Pancreas (tissue), 10 donors: ENCODE results near the gene ZNF593. TPM values are rescaled to one million over a fixed set of nuclear protein-coding genes. Genes with fewer than 3 reads are reported as not detected.

ENCODE experiments used
- ATAC-seq, 4 donors: fragments of 200-7000 bp; cut with Tn5 transposase; one replicate each; pipeline versions ENCODE4 v1.8.0 to v1.9.1; 2020; ENCODE audit warnings: mild to moderate bottlenecking in 4 of 4, moderate library complexity in 4 of 4
- DNase-seq, 6 donors: peaks; one replicate each; pipeline ENCODE4 v3.0.0-alpha.2; 2020
- FAIRE-seq: peaks from 2 replicates; lab custom pipeline; 2012; peaks lifted over from hg19 to GRCh38; lab: Jason Lieb, UNC
- H3K27ac ChIP-seq, 4 donors: fragments of 200-600 bp; sonication (generic); 1 replicate in 3 of 4; 2 replicates in 1 of 4; pipeline versions ENCODE4 v1.5.0 to v1.8.0; 2020
- H3K27me3 ChIP-seq, 4 donors: fragments of 200-600 bp; one replicate each; pipeline ENCODE4 v1.8.0; 2021
- H3K36me3 ChIP-seq, 3 donors: fragments of 200-600 bp; sonication (generic) in 1 of 3; one replicate each; pipeline versions ENCODE4 v1.5.0 to v1.8.0; 2020 to 2021
- H3K4me1 ChIP-seq, 3 donors: fragments of 200-600 bp; one replicate each; pipeline ENCODE4 v1.8.0; 2021
- H3K4me3 ChIP-seq, 4 donors: fragments of 200-600 bp; sonication (generic) in 2 of 4; one replicate each; pipeline versions ENCODE4 v1.5.0 to v1.8.0; 2020 to 2021
- H3K9me3 ChIP-seq, 4 donors: fragments of 200-600 bp; one replicate each; pipeline ENCODE4 v1.8.0; 2021
- CTCF ChIP-seq, 4 donors: fragments of 200-600 bp; sonication (generic) in 3 of 4; IDR thresholded peaks; one replicate each; pipeline versions ENCODE4 v1.5.0 to v1.8.0; 2021; ENCODE audit warnings: antibody characterized with exemption in 4 of 4
- WGBS, 2 donors: extraction: QIAGEN DNeasy Blood & Tissue Kit; methylation state at CpG; one replicate each; pipeline ENCODE4 v1.1.7; 2013; 5-methylcytosine and 5-hydroxymethylcytosine counted together
- intact Hi-C, 3 donors: fragments of 100-400 bp; cut with DNase I; formaldehyde crosslinking; loops; one replicate each; pipeline versions ENCODE4 v1.11.1 to v1.14.2; 2022
- polyA plus RNA-seq, 2 donors: library from polyadenylated mRNA; stranded (reverse); fragments of 200-250 nt; gene quantifications; one replicate each; pipeline ENCODE4 v1.2.3, GENCODE V29; 2013
- total RNA-seq, 6 donors: library from RNA; stranded (reverse); fragmentation: NEBNext Ultra II Directional in 4 of 6; extraction: Animal tissue kit (Norgen Biotek cat#: 25700) in 4 of 6; gene quantifications; one replicate each; pipeline versions ENCODE4 v1.2.1 to v1.2.4, GENCODE V29; 2021 to 2023
- donor health status: healthy with polysubstance abuse.
- donor health status: DM: no; HTN: no; CAD: no; lungs with moderate emphysema.
- donor health status: DM: no; HTN: no; CAD: no.
- donor health status: control.
- donor health status: control.
- donor health status: Bipolar disorder and iron deficiency.
- donor health status: DM: yes; HTN: yes; CAD: no.
- donor health status: DM: no; HTN: no; CAD: no.
- donor health status: DM: no; HTN: no; CAD: no.
- donor health status: DM: yes; HTN: yes; CAD: no.

ZNF593 gene
- total and polyA plus RNA-seq, 8 donors, result 18.4 to 80.7 (median 22.8) TPM

GRCh38 chr1:26162220-26162709 is 7.4 kb upstream of the ZNF593 start:
- H3K27ac ChIP-seq, result peak overlapping the region in 1 of 4 donors; percentile 27
- H3K36me3 ChIP-seq, result no peaks in the 10 kb centered on the region
- no peak for TF ChIP-seq CTCF (IDR thresholded peaks at IDR 0.05)
- H3K4me1 ChIP-seq, result peaks cover 0 to 3% (median 0%) of the 10 kb centered on the region in 3 donors
- ATAC-seq, result peak in 1 of 4 donors; percentile 7
- H3K9me3 ChIP-seq, result no peaks in the 10 kb centered on the region
- H3K27me3 ChIP-seq, result no peaks in the 10 kb centered on the region
- WGBS, 2 donors, result 31 to 34% methylated on average over 21 of the region's 21 CpGs
- intact Hi-C loops, result no loop called here
- DNase-seq, result peak in 1 of 6 donors; percentile 57
- no peak for FAIRE-seq
- H3K4me3 ChIP-seq, result peak overlapping the region; percentile 23 to 64 (median 44)

GRCh38 chr1:26163684-26164035 is 6.0 kb upstream of the ZNF593 start:
- WGBS, 2 donors, result 52 to 56% methylated on average over 9 of the region's 9 CpGs
- ATAC-seq, result no peak

GRCh38 chr1:26164036-26164860 is 5.5 kb upstream of the ZNF593 start:
- peak overlapping the region; percentile 10 to 49 (median 30) for H3K4me3 ChIP-seq
- TF ChIP-seq CTCF (IDR thresholded peaks at IDR 0.05), result peak; percentile 30 to 53 (median 47)
- WGBS, 2 donors, result 10 to 11% methylated on average over 69 to 72 of the region's 72 CpGs
- H3K4me1 ChIP-seq, result peaks cover 0 to 3% (median under 1%) of the 10 kb centered on the region in 3 donors
- peak; percentile 54 to 75 (median 58) for ATAC-seq
- no peak overlapping the region for H3K27ac ChIP-seq
- intact Hi-C loops, result no loop called here
- FAIRE-seq, result no peak
- no peaks in the 10 kb centered on the region for H3K36me3 ChIP-seq
- peak in 4 of 6 donors; percentile 56 to 85 (median 74) for DNase-seq
- no peaks in the 10 kb centered on the region for H3K27me3 ChIP-seq
- H3K9me3 ChIP-seq, result no peaks in the 10 kb centered on the region

More at GRCh38 chr1:26163684-26164035, 6.0 kb upstream of the ZNF593 start:
- H3K9me3 ChIP-seq, result no peaks in the 10 kb centered on the region
- H3K27ac ChIP-seq, result no peak overlapping the region
- intact Hi-C loops, result no loop called here
- no peaks in the 10 kb centered on the region for H3K27me3 ChIP-seq
- peaks cover 0 to 3% (median 0%) of the 10 kb centered on the region in 3 donors for H3K4me1 ChIP-seq
- no peak for TF ChIP-seq CTCF (IDR thresholded peaks at IDR 0.05)
- no peak for FAIRE-seq
- peak overlapping the region in 2 of 4 donors; percentile 36 to 49 for H3K4me3 ChIP-seq
- DNase-seq, result no peak
- no peaks in the 10 kb centered on the region for H3K36me3 ChIP-seq

- H3K27ac ChIP-seq, result no peak overlapping the region
- H3K4me1 ChIP-seq, result peaks cover 0 to 3% (median 3%) of the 10 kb centered on the region in 3 donors
- intact Hi-C loops, result no loop called here
- WGBS, 2 donors, result 72 to 74% methylated on average over 19 of the region's 19 CpGs
- H3K36me3 ChIP-seq, result no peaks in the 10 kb centered on the region
- no peak for TF ChIP-seq CTCF (IDR thresholded peaks at IDR 0.05)
- no peaks in the 10 kb centered on the region for H3K9me3 ChIP-seq
- H3K27me3 ChIP-seq, result no peaks in the 10 kb centered on the region
- DNase-seq (peak in 2 of 6 donors; percentile 11 to 16), ATAC-seq (no peak), FAIRE-seq (no peak)
- H3K4me3 ChIP-seq, result no peak overlapping the region
Observed at GRCh38 chr1:26164861-26165842, 4.6 kb upstream of the ZNF593 start.
